T-helper 2 cell treated with Interferon-gamma antibody and Interleukin-4, amounts not matched to agents 5 μg/mL and 100 μg/mL, for 36 hours (primary cell): ENCODE measurements around the gene ST6GAL1.
A peak's percentile ranks its signal among the peaks of the same experiment; 100 is the strongest.
"Not testable (repeated sequence)": the region's sequence is repeated elsewhere in the genome, so short reads cannot be mapped to it uniquely, and the experiment has no call there.

Source experiments
- DNase-seq: peaks from one replicate; pipeline ENCODE4 v3.0.0; 2021; ENCODE audit warnings: low spot score
- H3K27ac Mint-ChIP-seq: one replicate; pipeline ENCODE4 v1.8.0; 2021; ENCODE audit warnings: mild to moderate bottlenecking, mixed read lengths
- H3K27me3 Mint-ChIP-seq: one replicate; pipeline ENCODE4 v1.8.0; 2021; ENCODE audit warnings: low read depth, mixed read lengths
- H3K36me3 Mint-ChIP-seq: one replicate; pipeline ENCODE4 v1.8.0; 2021; ENCODE audit warnings: low read depth, mixed read lengths
- H3K4me1 Mint-ChIP-seq: one replicate; pipeline ENCODE4 v1.8.0; 2021; ENCODE audit warnings: low read depth, mixed read lengths
- H3K4me3 Mint-ChIP-seq: one replicate; pipeline ENCODE4 v1.8.0; 2022; ENCODE audit warnings: mild to moderate bottlenecking, moderate library complexity, mixed read lengths
- H3K9me3 Mint-ChIP-seq: one replicate; pipeline ENCODE4 v1.8.0; 2021; ENCODE audit warnings: mixed read lengths

Gene ST6GAL1

GRCh38 chr3:187012609-187013051 lies 82.3 kb downstream of the ST6GAL1 start:
- Mint-ChIP-seq H3K9me3 (no peaks in the 10 kb centered on the region), H3K27me3 (no peaks in the 10 kb centered on the region), H3K4me1 (peaks cover 44% of the 10 kb centered on the region), H3K36me3 (peaks cover 55% of the 10 kb centered on the region), H3K4me3 (peak overlapping the region; percentile 60), H3K27ac (peak overlapping the region; percentile 85)
- DNase-seq: peak; percentile 17

GRCh38 chr3:187013159-187013716 lies 82.9 kb downstream of the ST6GAL1 start:
- H3K27ac Mint-ChIP-seq: peak overlapping the region; percentile 85
- H3K36me3 Mint-ChIP-seq: peaks cover 55% of the 10 kb centered on the region
- no peaks in the 10 kb centered on the region for H3K9me3 Mint-ChIP-seq
- H3K4me3 Mint-ChIP-seq: peak overlapping the region; percentile 60
- DNase-seq: no peak
- H3K4me1 Mint-ChIP-seq: peaks cover 41% of the 10 kb centered on the region
- no peaks in the 10 kb centered on the region for H3K27me3 Mint-ChIP-seq

GRCh38 chr3:187014417-187014864 lies 84.1 kb downstream of the ST6GAL1 start:
- no peak overlapping the region for H3K27ac Mint-ChIP-seq
- peaks cover 56% of the 10 kb centered on the region for H3K36me3 Mint-ChIP-seq
- peaks cover 50% of the 10 kb centered on the region for H3K4me1 Mint-ChIP-seq
- no peak for DNase-seq
- no peak overlapping the region for H3K4me3 Mint-ChIP-seq
- no peaks in the 10 kb centered on the region for H3K9me3 Mint-ChIP-seq
- no peaks in the 10 kb centered on the region for H3K27me3 Mint-ChIP-seq

- DNase-seq: no peak
- peaks cover 59% of the 10 kb centered on the region for H3K4me1 Mint-ChIP-seq
- H3K27ac Mint-ChIP-seq: peak overlapping the region; percentile 31
- no peak overlapping the region for H3K4me3 Mint-ChIP-seq
- H3K36me3 Mint-ChIP-seq: peaks cover 62% of the 10 kb centered on the region
- H3K27me3 Mint-ChIP-seq: no peaks in the 10 kb centered on the region
- H3K9me3 Mint-ChIP-seq: no peaks in the 10 kb centered on the region
These were observed 85.7 kb downstream of the ST6GAL1 start for GRCh38 chr3:187015903-187016638.

- Mint-ChIP-seq H3K4me1 (peaks cover 56% of the 10 kb centered on the region), H3K4me3 (no peak overlapping the region), H3K27me3 (no peaks in the 10 kb centered on the region), H3K9me3 (no peaks in the 10 kb centered on the region), H3K27ac (no peak overlapping the region), H3K36me3 (peaks cover 59% of the 10 kb centered on the region)
- DNase-seq: no peak
These were observed 86.5 kb downstream of the ST6GAL1 start for GRCh38 chr3:187016639-187017345.

GRCh38 chr3:187017511-187018230 lies 87.3 kb downstream of the ST6GAL1 start:
- peaks cover 52% of the 10 kb centered on the region for H3K4me1 Mint-ChIP-seq
- no peak overlapping the region for H3K4me3 Mint-ChIP-seq
- H3K27me3 Mint-ChIP-seq: no peaks in the 10 kb centered on the region
- H3K9me3 Mint-ChIP-seq: no peaks in the 10 kb centered on the region
- peak overlapping the region; percentile 29 for H3K27ac Mint-ChIP-seq
- peaks cover 59% of the 10 kb centered on the region for H3K36me3 Mint-ChIP-seq
- DNase-seq: no peak

- no peaks in the 10 kb centered on the region for H3K27me3 Mint-ChIP-seq
- DNase-seq: no peak
- H3K4me1 Mint-ChIP-seq: peaks cover 50% of the 10 kb centered on the region
- no peaks in the 10 kb centered on the region for H3K9me3 Mint-ChIP-seq
- H3K36me3 Mint-ChIP-seq: peaks cover 58% of the 10 kb centered on the region
- peak overlapping the region; percentile 4 for H3K4me3 Mint-ChIP-seq
- H3K27ac Mint-ChIP-seq: peak overlapping the region; percentile 81
These were observed 89.3 kb downstream of the ST6GAL1 start for GRCh38 chr3:187019542-187020072.

GRCh38 chr3:187020376-187020775 lies 90.0 kb downstream of the ST6GAL1 start:
- Mint-ChIP-seq H3K4me1 (peaks cover 54% of the 10 kb centered on the region), H3K27me3 (no peaks in the 10 kb centered on the region), H3K36me3 (peaks cover 59% of the 10 kb centered on the region), H3K27ac (peak overlapping the region; percentile 82), H3K9me3 (no peaks in the 10 kb centered on the region), H3K4me3 (peak overlapping the region; percentile 42)
- DNase-seq: no peak

GRCh38 chr3:187021748-187022402 lies 91.5 kb downstream of the ST6GAL1 start:
- Mint-ChIP-seq H3K4me1 (peaks cover 50% of the 10 kb centered on the region), H3K27me3 (no peaks in the 10 kb centered on the region), H3K4me3 (no peak overlapping the region), H3K36me3 (peaks cover 48% of the 10 kb centered on the region), H3K27ac (peak overlapping the region; percentile 62), H3K9me3 (no peaks in the 10 kb centered on the region)
- peak; percentile 2 for DNase-seq

- H3K4me3 Mint-ChIP-seq: no peak overlapping the region
- H3K9me3 Mint-ChIP-seq: no peaks in the 10 kb centered on the region
- H3K27ac Mint-ChIP-seq: peak overlapping the region; percentile 56
- DNase-seq: peak; percentile 2
- peaks cover 55% of the 10 kb centered on the region for H3K4me1 Mint-ChIP-seq
- no peaks in the 10 kb centered on the region for H3K27me3 Mint-ChIP-seq
- H3K36me3 Mint-ChIP-seq: peaks cover 47% of the 10 kb centered on the region
These were observed 92.2 kb downstream of the ST6GAL1 start for GRCh38 chr3:187022403-187023029.

- not testable (repeated sequence) for DNase-seq, H3K4me3 Mint-ChIP-seq, H3K27me3 Mint-ChIP-seq, H3K9me3 Mint-ChIP-seq
- Mint-ChIP-seq H3K27ac (peak overlapping the region; percentile 32), H3K36me3 (peaks cover 44% of the 10 kb centered on the region), H3K4me1 (peaks cover 58% of the 10 kb centered on the region)
These were observed 93.0 kb downstream of the ST6GAL1 start for GRCh38 chr3:187023340-187023739.

GRCh38 chr3:187024536-187025226 lies 94.4 kb downstream of the ST6GAL1 start:
- H3K27me3 Mint-ChIP-seq: no peaks in the 10 kb centered on the region
- peak overlapping the region; percentile 92 for H3K27ac Mint-ChIP-seq
- peaks cover 57% of the 10 kb centered on the region for H3K4me1 Mint-ChIP-seq
- peak overlapping the region; percentile 88 for H3K4me3 Mint-ChIP-seq
- H3K9me3 Mint-ChIP-seq: no peaks in the 10 kb centered on the region
- DNase-seq: no peak
- H3K36me3 Mint-ChIP-seq: peaks cover 44% of the 10 kb centered on the region
